Fibroblast of mammary gland (primary cell): ENCODE results near the gene TGFB2.
A peak's percentile ranks its signal among the peaks of the same experiment; 100 is the strongest.

Experiments used
- DNase-seq: peaks from one replicate; pipeline ENCODE4 v3.0.0-alpha.2; 2010; ENCODE audit warnings: low read depth
- H3K4me3 ChIP-seq: 2 replicates; pipeline ENCODE4 v1.5.1; 2011; ENCODE audit warnings: low read depth, mild to moderate bottlenecking, low read length, moderate library complexity; ENCODE audit not compliant: control insufficient read depth
- CTCF ChIP-seq: conservative IDR thresholded peaks from 2 replicates; pipeline ENCODE4 v1.5.1; 2011; ENCODE audit warnings: low read depth, low read length, inconsistent platforms; ENCODE audit not compliant: control insufficient read depth, insufficient read depth

Gene TGFB2

DNA sequence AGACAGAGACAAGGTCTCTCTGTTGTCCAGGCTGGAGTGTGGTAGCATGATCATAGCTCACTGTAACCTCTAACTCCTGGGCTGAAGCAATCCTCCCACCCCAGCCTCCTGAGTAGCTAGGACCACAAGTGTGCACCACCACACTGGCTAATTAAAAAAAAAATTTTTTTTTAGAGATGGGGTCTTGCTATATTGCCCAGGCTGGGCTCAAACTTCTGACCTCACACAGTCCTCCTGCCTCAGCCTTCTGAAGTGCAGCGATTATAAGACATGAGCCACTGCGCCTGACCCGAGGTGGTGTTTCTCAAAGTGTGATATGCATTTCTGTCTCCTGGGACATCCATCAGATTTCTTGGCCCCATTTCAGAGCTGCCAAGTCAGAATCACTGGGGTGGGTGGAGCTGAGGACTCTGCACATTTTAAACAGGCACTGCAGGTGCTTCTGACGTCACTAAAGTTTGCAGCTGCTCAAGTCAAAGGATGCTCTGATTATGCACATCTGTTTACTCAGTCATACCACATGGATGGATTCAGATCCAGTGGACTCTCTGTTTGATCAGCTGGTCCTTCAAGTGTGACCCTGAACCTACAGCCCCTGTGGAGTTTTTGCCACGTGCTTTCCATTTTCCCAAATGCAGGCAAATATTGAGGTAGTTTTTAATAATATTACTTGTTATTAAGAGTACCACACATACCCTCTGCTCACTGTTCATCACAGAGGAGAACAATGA is 21.4 kb downstream of the TGFB2 start:
- H3K4me3 ChIP-seq, result no peak overlapping the region
- TF ChIP-seq CTCF, result no peak
- DNase-seq, result no peak

GRCh38 chr1:218367118-218367517 is 22.0 kb downstream of the TGFB2 start:
- no peak for TF ChIP-seq CTCF
- no peak for DNase-seq
- H3K4me3 ChIP-seq, result no peak overlapping the region

- no peak for DNase-seq
- H3K4me3 ChIP-seq, result no peak overlapping the region
- no peak for TF ChIP-seq CTCF
These were observed 23.6 kb downstream of the TGFB2 start for GRCh38 chr1:218368686-218369085.

- peak; percentile 61 for DNase-seq
- no peak overlapping the region for H3K4me3 ChIP-seq
- no peak for TF ChIP-seq CTCF
These were observed 24.8 kb downstream of the TGFB2 start for GRCh38 chr1:218369688-218370511.

GRCh38 chr1:218371927-218372672 is 27.0 kb downstream of the TGFB2 start:
- no peak for TF ChIP-seq CTCF
- H3K4me3 ChIP-seq, result no peak overlapping the region
- peak; percentile 75 for DNase-seq
